A549 (cell line): ENCODE measurements around the gene HCRTR1. TPM values are rescaled to one million over a fixed set of nuclear protein-coding genes. Genes with fewer than 3 reads are reported as not detected.

ENCODE experiments used
- ATAC-seq, 2 experiments: fragments of 200-7000 bp in 1 of 2; fragments of >200 bp in 1 of 2; cut with Nextera tagmentation in 1 of 2; cut with Tn5 transposase in 1 of 2; 3 replicates each; pipeline versions ENCODE4 v1.8.0 to v1.9.1; 2018 to 2020; ENCODE audit warnings: mild to moderate bottlenecking in 1 of 2, moderate library complexity in 1 of 2
- CTCF ChIA-PET: fragments of 300-600 bp; sonication (Branson Sonifier 250); formaldehyde crosslinking; extraction: SDS; loops from one replicate; lab custom pipeline; 2021; ENCODE audit warnings: antibody characterized with exemption, inconsistent platforms; lab: Yijun Ruan, JAX
- POLR2A ChIA-PET: fragments of 350-600 bp; formaldehyde crosslinking; extraction: SDS; loops from one replicate; lab custom pipeline; 2021; ENCODE audit warnings: antibody characterized with exemption, inconsistent platforms; lab: Yijun Ruan, JAX
- DNase-seq, 2 experiments: peaks; one replicate each; pipeline versions ENCODE4 v3.0.0 to v3.0.0-alpha.2; 2011 to 2016; ENCODE audit warnings: low read depth in 1 of 2, low spot score in 1 of 2
- FAIRE-seq: peaks from 2 replicates; lab custom pipeline; 2011; peaks lifted over from hg19 to GRCh38; lab: Jason Lieb, UNC
- H3K27ac ChIP-seq, 2 experiments: fragments of >200 bp; sonication (Bioruptor Twin); formaldehyde crosslinking; 3 replicates each; pipeline ENCODE4 v1.5.1; 2016 to 2017
- H3K4me1 ChIP-seq: fragments of >200 bp; sonication (Bioruptor Twin); formaldehyde crosslinking; 3 replicates; pipeline ENCODE4 v1.6.1; 2016
- H3K4me2 ChIP-seq: fragments of >200 bp; sonication (Bioruptor Twin); formaldehyde crosslinking; 3 replicates; pipeline ENCODE4 v1.6.1; 2016
- H3K4me3 ChIP-seq: fragments of >200 bp; sonication (Bioruptor Twin); formaldehyde crosslinking; 3 replicates; pipeline ENCODE4 v1.5.1; 2016
- H3K9me3 ChIP-seq: fragments of >200 bp; sonication (Bioruptor Twin); formaldehyde crosslinking; 3 replicates; pipeline ENCODE4 v1.6.1; 2016
- BHLHE40 ChIP-seq: IDR thresholded peaks from 2 replicates; pipeline ENCODE4 v1.6.1; 2012; ENCODE audit warnings: low read depth, low read length, inconsistent platforms
- CHD4 ChIP-seq: fragments of 200-600 bp; sonication (generic); IDR thresholded peaks from 2 replicates; pipeline ENCODE4 v1.6.1; 2016; ENCODE audit warnings: antibody characterized with exemption, mild to moderate bottlenecking, borderline replicate concordance
- CTCF ChIP-seq: fragments of >200 bp; sonication (Bioruptor Twin); formaldehyde crosslinking; IDR thresholded peaks from 3 replicates; pipeline ENCODE4 v1.5.1; 2016
- E2F6 ChIP-seq: IDR thresholded peaks from 2 replicates; pipeline ENCODE4 v1.6.1; 2012; ENCODE audit warnings: low read depth, borderline replicate concordance
- ESRRA ChIP-seq: fragments of 150-350 bp; IDR thresholded peaks from 2 replicates; pipeline ENCODE4 v1.6.1; 2014; ENCODE audit warnings: mild to moderate bottlenecking, low read length, borderline replicate concordance
- FOSL2 ChIP-seq, 2 experiments: fragments of 450-650 bp in 1 of 2; fragments of >200 bp in 1 of 2; sonication (Bioruptor Twin) in 1 of 2; formaldehyde crosslinking; IDR thresholded peaks; 2 replicates each; pipeline versions ENCODE4 v1.5.0 to v1.6.1; 2016 to 2020; ENCODE audit warnings: mild to moderate bottlenecking in 1 of 2, moderate library complexity in 1 of 2
- HOXA7 ChIP-seq: fragments of 250-450 bp; sonication (Bioruptor Pico); IDR thresholded peaks from 2 replicates; pipeline ENCODE4 v1.5.0; 2020; ENCODE audit warnings: mild to moderate bottlenecking, moderate library complexity
- HOXB5 ChIP-seq: fragments of 250-450 bp; sonication (Bioruptor Pico); IDR thresholded peaks from 2 replicates; pipeline ENCODE4 v1.5.0; 2020; ENCODE audit warnings: mild to moderate bottlenecking, moderate library complexity
- JUN ChIP-seq, 2 experiments: fragments of >200 bp; sonication (Bioruptor Twin); formaldehyde crosslinking; IDR thresholded peaks; 2 replicates in 1 of 2; 3 replicates in 1 of 2; pipeline ENCODE4 v1.6.1; 2016 to 2017
- KDM1A ChIP-seq: fragments of 200-600 bp; sonication (generic); IDR thresholded peaks from 2 replicates; pipeline ENCODE4 v1.6.1; 2016; ENCODE audit warnings: low read depth, mild to moderate bottlenecking
- MAX ChIP-seq: IDR thresholded peaks from 2 replicates; pipeline ENCODE4 v1.6.1; 2012
- MAZ ChIP-seq: fragments of 150-350 bp; IDR thresholded peaks from 2 replicates; pipeline ENCODE4 v1.6.1; 2014; ENCODE audit warnings: antibody characterized with exemption, low read depth, low read length, borderline replicate concordance
- MYC ChIP-seq: IDR thresholded peaks from 2 replicates; pipeline ENCODE4 v1.6.1; 2012; ENCODE audit warnings: mild to moderate bottlenecking, inconsistent platforms, low read length, improper control_type of control experiment, borderline replicate concordance
- NFE2L2 ChIP-seq: fragments of 150-350 bp; conservative IDR thresholded peaks from 2 replicates; pipeline ENCODE4 v1.6.1; 2014; ENCODE audit warnings: low read length
- PHF8 ChIP-seq: fragments of 200-600 bp; sonication (generic); IDR thresholded peaks from 2 replicates; pipeline ENCODE4 v1.6.1; 2016; ENCODE audit warnings: low read depth, mild to moderate bottlenecking, antibody characterized with exemption, moderate library complexity, borderline replicate concordance
- RAD21 ChIP-seq, 2 experiments: fragments of >200 bp in 1 of 2; sonication (Bioruptor Twin) in 1 of 2; formaldehyde crosslinking in 1 of 2; IDR thresholded peaks in 1 of 2; conservative IDR thresholded peaks in 1 of 2; 2 replicates in 1 of 2; 3 replicates in 1 of 2; pipeline ENCODE4 v1.6.1; 2012 to 2018; ENCODE audit warnings: inconsistent platforms in 1 of 2
- RARB ChIP-seq: fragments of 250-450 bp; sonication (Bioruptor Pico); IDR thresholded peaks from 2 replicates; pipeline ENCODE4 v1.8.0; 2021; ENCODE audit warnings: mild to moderate bottlenecking, moderate library complexity
- RNF2 ChIP-seq: fragments of 200-600 bp; sonication (generic); IDR thresholded peaks from 2 replicates; pipeline ENCODE4 v1.6.1; 2016; ENCODE audit warnings: low read depth, mild to moderate bottlenecking, antibody characterized with exemption, moderate library complexity, borderline replicate concordance
- TFCP2L1 ChIP-seq: fragments of 250-450 bp; sonication (Bioruptor Pico); IDR thresholded peaks from 2 replicates; pipeline ENCODE4 v1.5.0; 2021; ENCODE audit warnings: mild to moderate bottlenecking
- WGBS: methylation state at CpG from one replicate; pipeline ENCODE4 v1.1.6; 2017; ENCODE audit errors: missing lambda C conversion rate; 5-methylcytosine and 5-hydroxymethylcytosine counted together
- polyA plus RNA-seq, 4 experiments: library from polyadenylated mRNA; depleted of rRNA in 3 of 4; stranded (reverse); fragments of >200 nt; fragmentation: RNase III in 1 of 4; extraction: RNeasy Plus Mini Kit Qiagen cat#74134 plus additional on column Dnase treatment in 1 of 4; gene quantifications; 2 replicates in 3 of 4; 3 replicates in 1 of 4; pipeline ENCODE4 v1.2.3, GENCODE V29; 2011 to 2017
- TF ChIP-seq, protein P1 (sequence below): IDR thresholded peaks from 2 replicates; pipeline ENCODE4 v1.6.1; 2012

The HCRTR1 gene
- polyA plus RNA-seq, 2 of the 4 experiments (the other 2 are of a cell fraction) = not detected

DNA sequence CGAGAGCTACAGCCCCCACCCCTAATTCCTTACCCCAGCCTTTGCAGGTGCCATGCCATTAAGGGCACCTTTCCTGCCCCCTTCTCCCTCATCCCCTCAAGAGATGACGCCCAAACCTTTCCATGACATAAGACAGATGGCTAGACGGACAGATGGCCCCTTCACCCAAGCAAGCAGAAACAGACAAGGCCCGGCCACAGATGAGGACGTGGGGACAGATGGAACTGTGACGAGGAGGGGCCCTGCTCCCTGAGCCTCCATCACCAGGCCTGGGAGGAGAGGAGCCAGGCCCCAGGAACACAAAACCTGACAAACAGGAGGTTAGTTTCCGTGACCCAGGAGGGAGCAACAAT, 51.9 kb downstream of the HCRTR1 start:
- no peak overlapping the region for H3K4me3 ChIP-seq
- ATAC-seq (no peak), DNase-seq (no peak), FAIRE-seq (no peak)
- H3K27ac ChIP-seq = peak overlapping the region; percentile 28 to 91; a peak in 5 of 6 replicates
- ChIA-PET POLR2A (interaction anchor here (1.2 kb wide), 3 partner anchors 45 to 119 kb away, joined by 5 to 8 read pairs (median 6); no protein-coding TSS in a partner anchor), CTCF (interaction anchor here (1.1 to 2.8 kb wide), 7 partner anchors 9 to 48 kb away, joined by 3 to 17 read pairs (median 4); no protein-coding TSS in a partner anchor)
- WGBS = 81% methylated on average over 7 of the region's 7 CpGs
- TF ChIP-seq FOSL2 (IDR thresholded peaks at IDR 0.05) = no peak
- no peak for TF ChIP-seq FOSL2 (CRISPR knock-in tag; IDR thresholded peaks at IDR 0.05)
- TF ChIP-seq MAZ = no peak
- no peak for TF ChIP-seq JUN (IDR thresholded peaks at IDR 0.05)
- no peak for TF ChIP-seq HOXA7 (CRISPR knock-in tag)
- TF ChIP-seq ESRRA = no peak
- no peak for TF ChIP-seq RARB (CRISPR knock-in tag)
- TF ChIP-seq, protein P1, sequence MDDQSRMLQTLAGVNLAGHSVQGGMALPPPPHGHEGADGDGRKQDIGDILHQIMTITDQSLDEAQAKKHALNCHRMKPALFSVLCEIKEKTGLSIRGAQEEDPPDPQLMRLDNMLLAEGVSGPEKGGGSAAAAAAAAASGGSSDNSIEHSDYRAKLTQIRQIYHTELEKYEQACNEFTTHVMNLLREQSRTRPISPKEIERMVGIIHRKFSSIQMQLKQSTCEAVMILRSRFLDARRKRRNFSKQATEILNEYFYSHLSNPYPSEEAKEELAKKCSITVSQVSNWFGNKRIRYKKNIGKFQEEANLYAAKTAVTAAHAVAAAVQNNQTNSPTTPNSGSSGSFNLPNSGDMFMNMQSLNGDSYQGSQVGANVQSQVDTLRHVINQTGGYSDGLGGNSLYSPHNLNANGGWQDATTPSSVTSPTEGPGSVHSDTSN = no peak
- TF ChIP-seq HOXB5 (CRISPR knock-in tag) = no peak
- no peak for TF ChIP-seq E2F6
- TF ChIP-seq CTCF = no peak
- no peak for TF ChIP-seq NFE2L2
- TF ChIP-seq CHD4 = no peak
- TF ChIP-seq TFCP2L1 (CRISPR knock-in tag) = no peak
- TF ChIP-seq PHF8 = no peak
- no peak for TF ChIP-seq KDM1A
- no peak for TF ChIP-seq RAD21 (conservative IDR thresholded peaks at IDR 0.05 in 1 of 2, IDR thresholded peaks at IDR 0.05 in 1 of 2)
- TF ChIP-seq RNF2 = no peak
- H3K4me2 ChIP-seq = peak overlapping the region; percentile 53
- H3K9me3 ChIP-seq = no peaks in the 10 kb centered on the region
- H3K4me1 ChIP-seq = peaks cover 43% of the 10 kb centered on the region

DNA sequence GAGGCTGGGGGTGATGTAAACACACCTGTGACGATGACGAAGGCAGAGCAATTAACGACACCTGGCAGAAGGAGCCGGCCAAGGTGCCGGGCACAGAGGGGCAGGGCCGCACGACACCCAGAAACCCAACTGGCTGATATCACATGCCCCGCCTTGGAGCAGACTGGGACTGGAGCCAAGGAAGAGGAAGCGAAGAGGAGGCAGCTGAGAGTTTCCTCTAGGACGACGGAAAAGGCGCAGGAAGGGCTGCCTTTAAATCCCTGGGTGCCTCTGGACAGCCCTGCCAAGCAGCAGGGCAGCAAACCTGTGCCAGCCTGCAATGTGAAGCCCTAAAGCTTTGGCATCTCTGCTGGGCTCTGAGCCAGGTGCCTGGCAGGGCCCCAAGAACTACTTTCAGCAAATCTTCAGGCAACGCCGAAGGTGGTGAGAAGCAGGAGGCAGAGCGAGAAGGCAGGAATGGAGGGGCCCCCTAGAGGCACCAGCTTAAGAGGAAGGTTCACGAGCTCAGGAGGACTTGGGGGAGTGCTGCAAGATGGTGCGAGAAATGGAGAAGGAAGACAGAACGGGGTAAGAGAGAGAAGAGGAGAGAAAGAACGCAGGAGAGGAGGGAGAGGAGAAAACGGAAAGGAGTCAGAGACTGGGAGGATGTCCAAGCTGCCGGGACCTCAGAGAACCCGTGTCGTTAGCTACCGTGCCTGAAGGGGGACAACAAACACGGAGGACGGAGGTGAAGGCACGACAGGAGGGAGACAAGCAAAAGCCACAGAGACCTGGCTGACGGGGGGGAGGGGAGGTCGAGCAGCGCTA, 52.5 kb downstream of the HCRTR1 start:
- WGBS = 43% methylated on average over 28 of the region's 30 CpGs
- no peak overlapping the region for H3K4me3 ChIP-seq
- peak overlapping the region; percentile 53 for H3K4me2 ChIP-seq
- POLR2A ChIA-PET = interaction anchor here (1.2 kb wide), 3 partner anchors 44 to 119 kb away, joined by 5 to 8 read pairs (median 6); no protein-coding TSS in a partner anchor
- peaks cover 42% of the 10 kb centered on the region for H3K4me1 ChIP-seq
- H3K27ac ChIP-seq = peak overlapping the region; percentile 28 to 91
- FAIRE-seq (no peak), ATAC-seq (peak; percentile 20 to 58; a peak in 3 of 6 replicates), DNase-seq (peak; percentile 22 to 40)
- CTCF ChIA-PET = interaction anchor here (0.6 to 2.8 kb wide), 12 partner anchors 9 to 109 kb away, joined by 3 to 17 read pairs (median 4); no protein-coding TSS in a partner anchor
- H3K9me3 ChIP-seq = no peaks in the 10 kb centered on the region
- TF ChIP-seq RAD21 (conservative IDR thresholded peaks at IDR 0.05 in 1 of 2, IDR thresholded peaks at IDR 0.05 in 1 of 2) (0 out of 5 replicates have a peak, but pooled peaks of 1 of the 2 experiments have one; percentile 5), MYC (no peak), JUN (IDR thresholded peaks at IDR 0.05) (0 out of 5 replicates have a peak, but pooled peaks of 1 of the 2 experiments have one; percentile 23), CHD4 (no peak), MAX (0 out of 2 replicates have a peak, but pooled peaks have one; percentile 20), BHLHE40 (no peak)
